GM15510 (cell line): Measurements from ENCODE around the gene TMIGD2.
A peak's percentile ranks its signal among the peaks of the same experiment; 100 is the strongest.

ENCODE experiments used
- POLR2A ChIP-seq: IDR thresholded peaks from 3 replicates; pipeline ENCODE4 v1.6.1; 2011; ENCODE audit warnings: borderline replicate concordance; ENCODE audit not compliant: insufficient read length; ENCODE audit errors: extremely low read depth

TMIGD2 gene

GRCh38 chr19:4302243-4302640, at the start of gene TMIGD2:
TSS of gene TMIGD2 (minus strand) at chr19:4302389. CDS start at chr19:4302385, 4 bp downstream.
- no peak for TF ChIP-seq POLR2A

GRCh38 chr19:4350726-4351125, 48.5 kb upstream of the TMIGD2 start:
- TF ChIP-seq POLR2A: no peak

- TF ChIP-seq POLR2A: no peak
Measured at GRCh38 chr19:4350111-4350510, 47.9 kb upstream of the TMIGD2 start.

- no peak for TF ChIP-seq POLR2A
Measured at GRCh38 chr19:4347521-4347920, 45.3 kb upstream of the TMIGD2 start.

GRCh38 chr19:4346020-4346383, 43.8 kb upstream of the TMIGD2 start:
- no peak for TF ChIP-seq POLR2A

GRCh38 chr19:4345342-4346019, 43.3 kb upstream of the TMIGD2 start:
- no peak for TF ChIP-seq POLR2A

- peak; percentile 44 for TF ChIP-seq POLR2A
Measured at GRCh38 chr19:4343370-4344307, 41.5 kb upstream of the TMIGD2 start, which contains the start of gene MPND. TSS of gene MPND (plus strand) at chr19:4343562. CDS start at chr19:4343594, 32 bp downstream.

- peak; percentile 92 for TF ChIP-seq POLR2A
Measured at GRCh38 chr19:4342615-4343369, 40.6 kb upstream of the TMIGD2 start.

- no peak for TF ChIP-seq POLR2A
Measured at GRCh38 chr19:4342314-4342614, 40.1 kb upstream of the TMIGD2 start.

- TF ChIP-seq POLR2A: peak; percentile 33
Measured at GRCh38 chr19:4338441-4339355, 36.5 kb upstream of the TMIGD2 start, which contains the start of gene STAP2. TSS of gene STAP2 (minus strand) at chr19:4338827. CDS start at chr19:4338753, 74 bp downstream.

- no peak for TF ChIP-seq POLR2A
Measured at GRCh38 chr19:4337906-4338440, 35.8 kb upstream of the TMIGD2 start.

GRCh38 chr19:4334929-4335570, 32.9 kb upstream of the TMIGD2 start:
- no peak for TF ChIP-seq POLR2A

GRCh38 chr19:4329858-4330257, 27.7 kb upstream of the TMIGD2 start:
- TF ChIP-seq POLR2A: no peak
